ENCODE measurements around the gene ABHD4.

Gene ABHD4

GRCh38 chr14:22658946-22659345, 60.8 kb downstream of the ABHD4 start:
- TF ChIP-seq, protein P1, sequence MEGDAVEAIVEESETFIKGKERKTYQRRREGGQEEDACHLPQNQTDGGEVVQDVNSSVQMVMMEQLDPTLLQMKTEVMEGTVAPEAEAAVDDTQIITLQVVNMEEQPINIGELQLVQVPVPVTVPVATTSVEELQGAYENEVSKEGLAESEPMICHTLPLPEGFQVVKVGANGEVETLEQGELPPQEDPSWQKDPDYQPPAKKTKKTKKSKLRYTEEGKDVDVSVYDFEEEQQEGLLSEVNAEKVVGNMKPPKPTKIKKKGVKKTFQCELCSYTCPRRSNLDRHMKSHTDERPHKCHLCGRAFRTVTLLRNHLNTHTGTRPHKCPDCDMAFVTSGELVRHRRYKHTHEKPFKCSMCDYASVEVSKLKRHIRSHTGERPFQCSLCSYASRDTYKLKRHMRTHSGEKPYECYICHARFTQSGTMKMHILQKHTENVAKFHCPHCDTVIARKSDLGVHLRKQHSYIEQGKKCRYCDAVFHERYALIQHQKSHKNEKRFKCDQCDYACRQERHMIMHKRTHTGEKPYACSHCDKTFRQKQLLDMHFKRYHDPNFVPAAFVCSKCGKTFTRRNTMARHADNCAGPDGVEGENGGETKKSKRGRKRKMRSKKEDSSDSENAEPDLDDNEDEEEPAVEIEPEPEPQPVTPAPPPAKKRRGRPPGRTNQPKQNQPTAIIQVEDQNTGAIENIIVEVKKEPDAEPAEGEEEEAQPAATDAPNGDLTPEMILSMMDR (IDR thresholded peaks at IDR 0.05; ENCODE audit: control insufficient read depth, extremely low read depth, insufficient read depth) = no peak
- DNase-seq (ENCODE audit: low read depth) = no peak
- no peak overlapping the region for H3K4me3 ChIP-seq (ENCODE audit: low read depth, low read length)

DNA sequence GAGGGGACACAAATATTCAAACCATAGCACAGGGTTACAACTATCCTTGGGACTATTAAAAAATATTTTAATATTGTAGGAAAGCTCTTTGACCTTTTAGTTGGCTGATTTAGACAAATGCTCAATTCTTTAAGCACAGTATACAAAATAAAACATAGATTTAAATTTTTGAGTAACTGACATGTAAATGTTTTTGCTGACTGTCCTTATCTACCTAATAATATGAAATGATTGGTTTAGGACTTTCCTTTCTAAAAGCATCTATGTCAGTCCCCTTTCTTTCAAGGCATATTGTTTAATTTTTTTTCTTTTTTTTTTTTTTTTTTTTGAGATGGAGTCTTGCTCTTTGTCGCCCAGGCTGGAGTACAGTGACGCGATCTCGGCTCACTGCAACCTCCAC, 62.6 kb downstream of the ABHD4 start:
- DNase-seq (ENCODE audit: low read depth) = no peak
- TF ChIP-seq, protein P1 (IDR thresholded peaks at IDR 0.05; ENCODE audit: control insufficient read depth, extremely low read depth, insufficient read depth) = no peak
- no peak overlapping the region for H3K4me3 ChIP-seq (ENCODE audit: low read depth, low read length)
